Left lung (tissue), 10 donors: Measurements from ENCODE around the gene ATP2A1. TPM values are rescaled to one million over a fixed set of nuclear protein-coding genes. Genes with fewer than 3 reads are reported as not detected.

ENCODE experiments used
- ATAC-seq: fragments of 200-7000 bp; cut with Tn5 transposase; one replicate; pipeline ENCODE4 v1.9.1; 2020; ENCODE audit warnings: moderate library complexity
- DNase-seq, 4 donors: peaks; one replicate each; pipeline ENCODE4 v3.0.0-alpha.2; 2013 to 2020
- H3K27ac ChIP-seq, 2 donors: fragments of 200-600 bp; sonication (generic) in 1 of 2; one replicate each; pipeline versions ENCODE4 v1.5.0 to v1.8.0; 2020 to 2021
- H3K27me3 ChIP-seq, 2 donors: fragments of 200-600 bp; sonication (generic) in 1 of 2; one replicate each; pipeline versions ENCODE4 v1.5.0 to v1.8.0; 2020 to 2021
- H3K36me3 ChIP-seq, 2 donors: fragments of 200-600 bp; sonication (generic) in 1 of 2; one replicate each; pipeline versions ENCODE4 v1.5.0 to v1.8.0; 2020 to 2021
- H3K4me1 ChIP-seq, 2 donors: fragments of 200-600 bp; one replicate each; pipeline ENCODE4 v1.8.0; 2021
- H3K4me3 ChIP-seq, 2 donors: fragments of 200-600 bp; sonication (generic) in 1 of 2; one replicate each; pipeline versions ENCODE4 v1.5.0 to v1.8.0; 2020 to 2021; ENCODE audit warnings: mild to moderate bottlenecking in 1 of 2
- H3K9me3 ChIP-seq, 2 donors: fragments of 200-600 bp; sonication (generic) in 1 of 2; one replicate each; pipeline versions ENCODE4 v1.5.0 to v1.8.0; 2020 to 2021
- intact Hi-C, 2 donors: fragments of 100-400 bp; cut with DNase I; formaldehyde crosslinking; loops; one replicate each; pipeline versions ENCODE4 v1.11.2 to v1.14.2; 2022
- polyA plus RNA-seq, 6 donors: library from polyadenylated mRNA; unstranded; fragments of 120-200 nt; gene quantifications; one replicate each; pipeline ENCODE4 v1.2.1, GENCODE V29; 2013; ENCODE audit not compliant: insufficient read length in 6 of 6
- total RNA-seq, 2 donors: library from RNA; stranded (reverse); fragmentation: NEBNext Ultra II Directional; extraction: Animal tissue kit (Norgen Biotek cat#: 25700); gene quantifications; one replicate each; pipeline ENCODE4 v1.2.1, GENCODE V29; 2021
- TF ChIP-seq, protein P1 (sequence below), 2 donors: fragments of 200-600 bp; sonication (generic) in 1 of 2; IDR thresholded peaks; one replicate each; pipeline versions ENCODE4 v1.5.0 to v1.8.0; 2021; ENCODE audit warnings: antibody characterized with exemption in 2 of 2
- donor health status: DM: no; HTN: yes; CAD: no.
- donor health status: DM: no; HTN: no; CAD: no.

ATP2A1 gene
- total and polyA plus RNA-seq, 8 donors, result 0.38 to 3.1 (median 2.5) TPM

DNA sequence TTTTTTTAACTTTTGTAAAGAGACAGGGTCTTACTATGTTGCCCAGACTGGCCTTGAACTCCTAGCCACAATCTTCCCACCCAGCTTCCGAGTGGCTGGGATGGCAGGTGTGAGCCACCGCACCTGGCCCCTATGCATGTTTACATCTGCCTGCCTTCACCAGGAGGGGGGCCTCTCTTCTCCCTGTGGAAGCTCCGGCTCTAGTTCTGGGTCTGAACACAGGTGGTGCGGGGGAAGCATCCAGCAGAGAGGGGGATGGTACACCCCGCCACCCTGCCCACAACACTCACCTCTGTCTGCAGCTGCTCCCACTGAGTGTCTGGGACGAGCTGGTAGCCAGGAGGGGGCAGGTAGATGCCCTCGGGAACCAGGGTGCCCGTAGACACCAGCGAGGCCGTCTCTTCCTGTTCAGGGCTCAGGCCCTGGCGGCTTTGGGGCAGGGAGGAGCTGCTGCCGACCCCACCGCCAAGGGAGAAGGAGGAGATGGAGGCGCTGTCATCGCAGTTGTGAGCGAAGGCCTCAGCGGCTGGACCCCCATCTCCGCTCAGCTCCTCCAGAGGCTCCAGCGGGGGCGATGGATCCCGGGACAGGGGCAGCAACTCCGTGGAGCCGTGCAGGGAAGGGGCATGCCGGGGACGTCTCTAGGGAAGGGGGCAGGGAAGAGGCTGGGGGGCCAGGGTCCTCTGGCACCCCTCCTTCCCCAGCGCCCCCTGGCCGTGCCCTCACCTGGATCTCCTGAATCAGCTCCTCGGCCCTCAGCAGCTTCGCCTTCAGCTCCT, 35.8 kb downstream of the ATP2A1 start:
- Histone ChIP-seq H3K27ac (no peak overlapping the region), H3K36me3 (peaks cover 3 to 93% of the 10 kb centered on the region in 2 donors), H3K27me3 (no peaks in the 10 kb centered on the region), H3K4me1 (no peaks in the 10 kb centered on the region), H3K9me3 (no peaks in the 10 kb centered on the region), H3K4me3 (no peak overlapping the region)
- ATAC-seq, result no peak
- TF ChIP-seq, protein P1, sequence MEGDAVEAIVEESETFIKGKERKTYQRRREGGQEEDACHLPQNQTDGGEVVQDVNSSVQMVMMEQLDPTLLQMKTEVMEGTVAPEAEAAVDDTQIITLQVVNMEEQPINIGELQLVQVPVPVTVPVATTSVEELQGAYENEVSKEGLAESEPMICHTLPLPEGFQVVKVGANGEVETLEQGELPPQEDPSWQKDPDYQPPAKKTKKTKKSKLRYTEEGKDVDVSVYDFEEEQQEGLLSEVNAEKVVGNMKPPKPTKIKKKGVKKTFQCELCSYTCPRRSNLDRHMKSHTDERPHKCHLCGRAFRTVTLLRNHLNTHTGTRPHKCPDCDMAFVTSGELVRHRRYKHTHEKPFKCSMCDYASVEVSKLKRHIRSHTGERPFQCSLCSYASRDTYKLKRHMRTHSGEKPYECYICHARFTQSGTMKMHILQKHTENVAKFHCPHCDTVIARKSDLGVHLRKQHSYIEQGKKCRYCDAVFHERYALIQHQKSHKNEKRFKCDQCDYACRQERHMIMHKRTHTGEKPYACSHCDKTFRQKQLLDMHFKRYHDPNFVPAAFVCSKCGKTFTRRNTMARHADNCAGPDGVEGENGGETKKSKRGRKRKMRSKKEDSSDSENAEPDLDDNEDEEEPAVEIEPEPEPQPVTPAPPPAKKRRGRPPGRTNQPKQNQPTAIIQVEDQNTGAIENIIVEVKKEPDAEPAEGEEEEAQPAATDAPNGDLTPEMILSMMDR (IDR thresholded peaks at IDR 0.05), result no peak
- intact Hi-C loops, result no loop called here
- DNase-seq, result no peak

DNA sequence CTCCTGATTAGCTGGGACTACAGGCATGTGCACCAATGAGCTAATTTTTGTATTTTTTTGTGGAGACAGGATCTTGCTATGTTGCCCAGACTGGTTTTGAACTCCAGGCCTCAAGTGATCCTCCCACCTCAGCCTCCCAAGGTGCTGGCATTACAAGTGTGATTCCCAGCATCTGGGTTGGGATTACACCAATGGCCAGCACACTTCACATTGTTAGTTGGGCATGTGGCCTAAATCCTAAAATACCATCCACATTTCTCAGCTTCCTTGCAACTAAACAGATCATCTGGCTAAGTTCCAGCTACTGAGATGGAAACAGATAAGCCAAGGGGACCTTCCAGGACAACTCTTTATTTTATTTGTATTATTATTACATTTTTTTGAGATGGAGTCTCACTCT, 36.9 kb downstream of the ATP2A1 start:
- intact Hi-C loops, result no loop called here
- TF ChIP-seq, protein P1 (IDR thresholded peaks at IDR 0.05), result no peak
- H3K4me1 ChIP-seq, result no peaks in the 10 kb centered on the region
- no peaks in the 10 kb centered on the region for H3K9me3 ChIP-seq
- ATAC-seq, result no peak
- no peaks in the 10 kb centered on the region for H3K27me3 ChIP-seq
- H3K4me3 ChIP-seq, result no peak overlapping the region
- DNase-seq, result no peak
- H3K36me3 ChIP-seq, result peaks cover 3 to 94% of the 10 kb centered on the region in 2 donors
- H3K27ac ChIP-seq, result no peak overlapping the region

DNA sequence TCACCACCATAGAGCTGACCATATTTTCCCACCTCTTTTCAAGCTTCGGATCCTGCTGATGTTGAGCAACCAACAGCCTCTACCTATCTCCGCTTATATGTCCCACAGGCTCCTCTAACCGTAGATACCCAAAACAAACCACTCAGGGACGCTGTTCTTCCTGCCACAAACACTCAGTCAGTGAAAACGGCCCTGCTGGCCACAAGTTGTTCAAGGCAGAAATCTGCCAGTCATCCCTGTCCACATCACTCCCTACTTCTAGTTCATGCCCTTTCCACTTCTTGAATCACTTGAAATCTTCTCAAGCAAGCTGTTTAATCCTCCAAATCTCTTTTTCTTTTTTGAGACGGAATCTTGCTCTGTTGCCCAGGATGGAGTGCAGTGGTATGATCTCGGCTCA, 38.8 kb downstream of the ATP2A1 start:
- Histone ChIP-seq H3K4me3 (no peak overlapping the region), H3K36me3 (peaks cover 3 to 89% of the 10 kb centered on the region in 2 donors), H3K27me3 (no peaks in the 10 kb centered on the region), H3K4me1 (no peaks in the 10 kb centered on the region), H3K9me3 (no peaks in the 10 kb centered on the region), H3K27ac (no peak overlapping the region)
- ATAC-seq (no peak), DNase-seq (no peak)
- TF ChIP-seq, protein P1 (IDR thresholded peaks at IDR 0.05), result no peak
- intact Hi-C loops, result no loop called here

DNA sequence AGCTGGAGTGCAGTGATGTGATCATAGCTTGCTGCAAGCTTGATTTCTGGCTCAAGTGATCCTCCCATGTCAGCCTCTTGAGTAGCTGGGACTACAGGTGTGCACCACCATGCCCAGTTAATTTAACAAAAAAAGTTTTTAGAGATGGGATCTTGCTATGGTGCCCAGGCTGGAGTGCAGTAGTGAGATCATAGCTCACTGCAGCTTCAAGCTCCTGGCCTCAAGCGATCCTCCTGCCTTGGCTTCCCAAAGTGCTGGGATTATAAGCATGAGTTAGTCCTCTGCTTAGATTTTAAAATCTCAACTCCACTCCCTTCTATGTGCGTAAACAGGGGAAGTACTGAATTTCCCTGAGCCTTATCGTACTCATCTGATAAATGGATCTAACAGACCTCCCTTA, 40.4 kb downstream of the ATP2A1 start:
- no peak for ATAC-seq
- peaks cover 3 to 73% of the 10 kb centered on the region in 2 donors for H3K36me3 ChIP-seq
- H3K4me3 ChIP-seq, result no peak overlapping the region
- H3K9me3 ChIP-seq, result no peaks in the 10 kb centered on the region
- H3K4me1 ChIP-seq, result no peaks in the 10 kb centered on the region
- TF ChIP-seq, protein P1 (IDR thresholded peaks at IDR 0.05), result no peak
- DNase-seq, result no peak
- intact Hi-C loops, result no loop called here
- no peaks in the 10 kb centered on the region for H3K27me3 ChIP-seq
- no peak overlapping the region for H3K27ac ChIP-seq

DNA sequence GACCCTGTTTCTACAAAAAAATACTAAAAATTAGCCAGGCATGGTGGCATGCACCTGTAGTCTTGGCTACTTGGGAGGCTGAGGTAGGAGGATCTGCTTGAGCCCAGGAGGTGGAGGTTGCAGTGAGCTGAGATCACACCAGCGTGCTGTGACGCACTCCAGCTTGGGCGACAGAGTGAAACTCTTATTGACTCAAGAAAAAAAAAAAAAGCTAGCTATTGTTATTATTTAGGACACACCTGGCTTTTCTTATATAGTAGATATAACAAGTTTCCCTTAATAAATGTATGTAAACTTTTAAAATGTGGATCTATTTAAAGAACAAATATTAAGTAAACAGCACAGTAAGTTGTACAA, 44.9 kb downstream of the ATP2A1 start:
- TF ChIP-seq, protein P1 (IDR thresholded peaks at IDR 0.05), result no peak
- Histone ChIP-seq H3K36me3 (peaks cover 0 to 30% of the 10 kb centered on the region in 2 donors), H3K27ac (no peak overlapping the region), H3K4me3 (no peak overlapping the region), H3K27me3 (no peaks in the 10 kb centered on the region), H3K9me3 (no peaks in the 10 kb centered on the region), H3K4me1 (peaks cover 0 to 11% of the 10 kb centered on the region in 2 donors)
- intact Hi-C loops, result no loop called here
- ATAC-seq (no peak), DNase-seq (no peak)
